HepG2 (cell line): ENCODE measurements around the gene CDIP1. TPM values are rescaled to one million over a fixed set of nuclear protein-coding genes. Genes with fewer than 3 reads are reported as not detected.

Experiments
- ARNT2 ChIP-seq: sonication (generic); formaldehyde crosslinking; IDR thresholded peaks from 2 replicates; pipeline ENCODE4 v1.8.0; 2022; ENCODE audit warnings: mild to moderate bottlenecking, low read depth, missing genetic modification reagents, moderate library complexity
- CBX2 ChIP-seq, 2 experiments: fragments of 200-600 bp in 1 of 2; sonication (generic); formaldehyde crosslinking in 1 of 2; IDR thresholded peaks; 2 replicates each; pipeline versions ENCODE4 v1.7.0 to v1.8.1; 2018 to 2022; ENCODE audit warnings: low read depth in 2 of 2, low read length in 1 of 2, mild to moderate bottlenecking in 1 of 2, missing genetic modification reagents in 1 of 2
- CHD2 ChIP-seq: IDR thresholded peaks from 2 replicates; pipeline ENCODE4 v1.6.1; 2011; ENCODE audit warnings: low read depth, low read length, improper control_type of control experiment
- HOXD1 ChIP-seq: sonication (generic); formaldehyde crosslinking; IDR thresholded peaks from 2 replicates; pipeline ENCODE4 v1.5.0; 2020; ENCODE audit warnings: missing genetic modification reagents
- KAT2B ChIP-seq: fragments of 150-350 bp; IDR thresholded peaks from 2 replicates; pipeline ENCODE4 v1.6.1; 2014; ENCODE audit warnings: low read depth, low read length, borderline replicate concordance
- NFAT5 ChIP-seq: sonication (generic); formaldehyde crosslinking; IDR thresholded peaks from 2 replicates; pipeline ENCODE4 v1.4.0; 2020; ENCODE audit warnings: missing genetic modification reagents
- POLR2AphosphoS2 ChIP-seq: IDR thresholded peaks from 2 replicates; pipeline ENCODE4 v1.6.1; 2011; ENCODE audit warnings: low read depth, low read length, improper control_type of control experiment
- POLR2AphosphoS5 ChIP-seq: IDR thresholded peaks from 2 replicates; pipeline ENCODE4 v1.6.1; 2012; ENCODE audit warnings: low read depth, low read length
- PRDM4 ChIP-seq: sonication (generic); formaldehyde crosslinking; IDR thresholded peaks from 2 replicates; pipeline ENCODE4 v1.9.0; 2021; ENCODE audit warnings: missing genetic modification reagents, borderline replicate concordance
- RARG ChIP-seq: sonication (generic); formaldehyde crosslinking; IDR thresholded peaks from 2 replicates; pipeline ENCODE4 v1.4.0; 2020; ENCODE audit warnings: low read depth, mild to moderate bottlenecking, missing genetic modification reagents
- RELA ChIP-seq: sonication (generic); formaldehyde crosslinking; IDR thresholded peaks from 2 replicates; pipeline ENCODE4 v1.4.0; 2020; ENCODE audit warnings: missing genetic modification reagents
- ZBTB26 ChIP-seq: IDR thresholded peaks from 2 replicates; pipeline ENCODE4 v1.6.1; 2016; ENCODE audit warnings: missing compliant biosample characterization, missing genetic modification reagents, borderline replicate concordance
- ZBTB7B ChIP-seq: sonication (generic); formaldehyde crosslinking; IDR thresholded peaks from 2 replicates; pipeline ENCODE4 v1.4.0; 2020; ENCODE audit warnings: missing genetic modification reagents
- ZNF124 ChIP-seq: sonication (generic); formaldehyde crosslinking; IDR thresholded peaks from 2 replicates; pipeline ENCODE4 v1.4.0; 2020; ENCODE audit warnings: missing genetic modification reagents
- ZNF143 ChIP-seq: sonication (generic); formaldehyde crosslinking; IDR thresholded peaks from 2 replicates; pipeline ENCODE4 v1.4.0; 2020; ENCODE audit warnings: missing genetic modification reagents
- ZNF230 ChIP-seq: sonication (generic); formaldehyde crosslinking; IDR thresholded peaks from 2 replicates; pipeline ENCODE4 v1.4.0; 2020; ENCODE audit warnings: mild to moderate bottlenecking, missing genetic modification reagents
- ZNF331 ChIP-seq: sonication (generic); formaldehyde crosslinking; IDR thresholded peaks from 2 replicates; pipeline ENCODE4 v1.4.0; 2020; ENCODE audit warnings: missing genetic modification reagents
- ZNF33A ChIP-seq: sonication (generic); formaldehyde crosslinking; IDR thresholded peaks from 2 replicates; pipeline ENCODE4 v1.5.1; 2020; ENCODE audit warnings: missing genetic modification reagents, mild to moderate bottlenecking, moderate library complexity, borderline replicate concordance
- ZNF577 ChIP-seq: sonication (generic); formaldehyde crosslinking; IDR thresholded peaks from 2 replicates; pipeline ENCODE4 v1.4.0; 2020; ENCODE audit warnings: mild to moderate bottlenecking, low read depth, missing genetic modification reagents, borderline replicate concordance
- ZNF616 ChIP-seq: sonication (generic); formaldehyde crosslinking; IDR thresholded peaks from 2 replicates; pipeline ENCODE4 v1.5.0; 2020; ENCODE audit warnings: low read depth, mild to moderate bottlenecking, missing genetic modification reagents
- polyA plus RNA-seq, 8 experiments: library from polyadenylated mRNA; depleted of rRNA in 3 of 8; stranded (reverse) in 7 of 8; unstranded in 1 of 8; fragments of >200 nt; fragmentation: Illumina TruSeq in 4 of 8; extraction: Trizol in 4 of 8; gene quantifications; 2 replicates each; pipeline versions ENCODE4 v1.2.1 to v1.2.3, GENCODE V29; 2011 to 2016; ENCODE audit warnings: low read depth in 4 of 8, missing spikeins in 1 of 8, mixed read lengths in 1 of 8; ENCODE audit not compliant: insufficient read depth in 1 of 8
- total RNA-seq, 5 experiments: library from RNA; depleted of rRNA; stranded (reverse); fragments of >200 nt; fragmentation: Illumina TruSeq; extraction: Trizol; gene quantifications; 2 replicates each; pipeline ENCODE4 v1.2.3, GENCODE V29; 2016; ENCODE audit warnings: low read depth in 1 of 5

CDIP1 gene
- total and polyA plus RNA-seq, 2 of the 13 experiments (the other 11 are each of a cell fraction or from before 2014, with no cell fraction given): 31.2 to 56.7 TPM

GRCh38 chr16:4538350-4539235, at the start of gene CDIP1 (continued):
- TF ChIP-seq NFAT5 (CRISPR knock-in tag): peak; percentile 99
- TF ChIP-seq RELA (CRISPR knock-in tag): no peak; the same call in 1 of the 2 replicates
- peak; percentile 99 for TF ChIP-seq ZNF616 (CRISPR knock-in tag)
- peak; percentile 93; the same call in 1 of the 2 replicates for TF ChIP-seq POLR2AphosphoS2
- TF ChIP-seq ZBTB7B (CRISPR knock-in tag): peak; percentile 83; the same call in 1 of the 2 replicates
- peak; percentile 97 for TF ChIP-seq ZNF331
- TF ChIP-seq CHD2: peak; percentile 35; the same call in 1 of the 2 replicates
- TF ChIP-seq RARG (CRISPR knock-in tag): peak; percentile 98
- TF ChIP-seq POLR2AphosphoS5: peak; percentile 98
- TF ChIP-seq ZNF230 (CRISPR knock-in tag): peak; percentile 100
- no peak; the same call in 1 of the 2 replicates for TF ChIP-seq PRDM4 (CRISPR knock-in tag)
- TF ChIP-seq CBX2 (IDR thresholded peaks at IDR 0.05; ENCODE audit: low read depth, low read length): no peak
- peak; percentile 94; the same call in 1 of the 2 replicates for TF ChIP-seq CBX2 (CRISPR knock-in tag; IDR thresholded peaks at IDR 0.05; ENCODE audit: low read depth)
- peak; percentile 100 for TF ChIP-seq ARNT2 (CRISPR knock-in tag)
- peak; percentile 97 for TF ChIP-seq ZNF124 (CRISPR knock-in tag)
- peak; percentile 98 for TF ChIP-seq ZBTB26 (CRISPR knock-in tag)
- TF ChIP-seq KAT2B: no peak
- 0 out of 2 replicates have a peak, but pooled peaks have one; percentile 52 for TF ChIP-seq ZNF577
- peak; percentile 84 for TF ChIP-seq ZNF143
- peak; percentile 83; the same call in 1 of the 2 replicates for TF ChIP-seq ZNF33A (CRISPR knock-in tag)
- peak; percentile 96 for TF ChIP-seq HOXD1 (CRISPR knock-in tag)
